Measurements from ENCODE around the gene NENF. TPM values are rescaled to one million over a fixed set of nuclear protein-coding genes. Genes with fewer than 3 reads are reported as not detected.

The NENF gene
- polyA plus RNA-seq, 1 of the 3 experiments (the other 2 are of a cell fraction), result 78.7 TPM

DNA sequence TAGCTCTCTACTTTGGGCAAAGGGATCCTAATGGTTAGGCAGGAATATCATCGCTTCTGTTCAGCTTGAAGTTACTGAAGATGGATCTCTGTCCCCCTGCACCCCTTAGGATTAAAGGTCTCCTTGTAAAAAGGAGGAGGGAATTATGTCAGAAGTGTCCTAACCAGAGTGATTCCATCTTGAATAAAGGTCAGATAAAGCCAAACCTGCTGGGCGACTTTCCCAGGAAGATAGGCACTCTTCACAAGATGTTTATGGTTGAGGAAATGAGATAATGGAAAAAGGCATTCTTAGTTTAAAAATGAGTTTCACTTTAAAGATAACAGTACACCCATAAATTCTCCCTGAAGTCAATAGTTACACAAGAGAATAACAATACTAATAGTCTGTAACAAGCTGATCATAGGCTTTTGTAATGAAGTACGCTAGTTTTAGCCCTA is 1.7 kb upstream of the NENF start:
- H3K27me3 ChIP-seq (ENCODE audit: insufficient read depth), result no peaks in the 10 kb centered on the region
- H2AFZ ChIP-seq (ENCODE audit: low read depth), result no peak overlapping the region
- H3F3A ChIP-seq (replicated peaks; ENCODE audit: insufficient read depth), result peaks cover 3% of the 10 kb centered on the region
- no peak overlapping the region for H3K9ac ChIP-seq
- 91% methylated on average over 3 of the region's 3 CpGs for WGBS (ENCODE audit: low lambda C conversion rate)
- no peak overlapping the region for H3K4me3 ChIP-seq (ENCODE audit: low read depth in 2 of 2, low read length in 1 of 2)
- no peaks in the 10 kb centered on the region for H3K9me2 ChIP-seq
- no peak overlapping the region for H3K27ac ChIP-seq (ENCODE audit: low read depth in 2 of 2, low read length in 1 of 2)
- no peak for DNase-seq
- H3K4me1 ChIP-seq (ENCODE audit: control insufficient read depth in 1 of 2, insufficient read depth in 2 of 2, low read depth in 1 of 2, low read length in 1 of 2), result peaks cover 0 to 14% of the 10 kb centered on the region in 2 experiments; a peak in 1 of 4 replicates
- H3K36me3 ChIP-seq (replicated peaks in 1 of 2; ENCODE audit: control insufficient read depth in 1 of 2, insufficient read depth in 2 of 2, low read length in 1 of 2), result no peaks in the 10 kb centered on the region
- TF ChIP-seq SIN3A (IDR thresholded peaks at IDR 0.05; ENCODE audit: borderline replicate concordance, low read depth, low read length), result no peak
- TF ChIP-seq GATA2 (CRISPR knock-in tag; IDR thresholded peaks at IDR 0.05), result no peak
- no peak for TF ChIP-seq JUND (IDR thresholded peaks at IDR 0.05)
- POLR2A ChIA-PET, result no interaction called here
- CTCF ChIA-PET, result interaction anchor here (2.0 kb wide), 1 partner anchor 25 kb away, joined by 17 read pairs; no protein-coding TSS in a partner anchor
- H3K9me3 ChIP-seq, result no peaks in the 10 kb centered on the region
- H3K4me2 ChIP-seq, result no peak overlapping the region
- no peaks in the 10 kb centered on the region for H4K20me1 ChIP-seq (ENCODE audit: insufficient read depth)
- H3K79me2 ChIP-seq (ENCODE audit: insufficient read depth), result peaks cover 14% of the 10 kb centered on the region

DNA sequence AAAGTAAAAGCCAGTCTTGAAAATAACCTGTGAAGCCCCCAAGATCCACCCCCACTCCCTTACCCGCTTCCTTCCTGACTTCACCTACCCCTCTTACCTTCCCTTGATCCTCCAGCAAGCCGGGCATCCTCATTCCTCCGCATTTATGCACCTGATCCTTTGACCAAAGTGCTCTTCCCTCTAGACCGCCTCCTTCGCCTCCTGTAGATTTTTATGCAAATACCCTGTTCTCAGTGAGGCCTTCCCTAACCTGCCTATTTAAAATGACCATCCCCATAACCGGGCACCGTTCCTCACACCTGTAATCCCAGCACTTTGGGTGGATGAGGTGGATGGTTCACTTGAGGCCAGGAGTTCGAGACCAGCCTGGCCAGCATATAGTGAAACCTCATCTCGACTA is 1.1 kb upstream of the NENF start:
- H3K4me1 ChIP-seq (ENCODE audit: control insufficient read depth in 1 of 2, insufficient read depth in 2 of 2, low read depth in 1 of 2, low read length in 1 of 2), result peaks cover 0 to 14% of the 10 kb centered on the region in 2 experiments; a peak in 1 of 4 replicates
- WGBS (ENCODE audit: low lambda C conversion rate), result 94% methylated on average over 9 of the region's 9 CpGs
- TF ChIP-seq, protein P1, sequence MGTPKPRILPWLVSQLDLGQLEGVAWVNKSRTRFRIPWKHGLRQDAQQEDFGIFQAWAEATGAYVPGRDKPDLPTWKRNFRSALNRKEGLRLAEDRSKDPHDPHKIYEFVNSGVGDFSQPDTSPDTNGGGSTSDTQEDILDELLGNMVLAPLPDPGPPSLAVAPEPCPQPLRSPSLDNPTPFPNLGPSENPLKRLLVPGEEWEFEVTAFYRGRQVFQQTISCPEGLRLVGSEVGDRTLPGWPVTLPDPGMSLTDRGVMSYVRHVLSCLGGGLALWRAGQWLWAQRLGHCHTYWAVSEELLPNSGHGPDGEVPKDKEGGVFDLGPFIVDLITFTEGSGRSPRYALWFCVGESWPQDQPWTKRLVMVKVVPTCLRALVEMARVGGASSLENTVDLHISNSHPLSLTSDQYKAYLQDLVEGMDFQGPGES (IDR thresholded peaks at IDR 0.05; ENCODE audit: low read depth, low read length), result no peak
- TF ChIP-seq TEAD4 (IDR thresholded peaks at IDR 0.05; ENCODE audit: borderline replicate concordance, insufficient read depth) (no peak), EZH2phosphoT487 (IDR thresholded peaks at IDR 0.05; ENCODE audit: borderline replicate concordance, low read depth) (no peak), TCF12 (IDR thresholded peaks at IDR 0.05) (no peak), NRF1 (IDR thresholded peaks at IDR 0.05; ENCODE audit: low read depth, low read length) (no peak), FOSL2 (IDR thresholded peaks at IDR 0.05; ENCODE audit: borderline replicate concordance, low read depth) (no peak), RAD21 (IDR thresholded peaks at IDR 0.05; ENCODE audit: low read length) (no peak)

DNA sequence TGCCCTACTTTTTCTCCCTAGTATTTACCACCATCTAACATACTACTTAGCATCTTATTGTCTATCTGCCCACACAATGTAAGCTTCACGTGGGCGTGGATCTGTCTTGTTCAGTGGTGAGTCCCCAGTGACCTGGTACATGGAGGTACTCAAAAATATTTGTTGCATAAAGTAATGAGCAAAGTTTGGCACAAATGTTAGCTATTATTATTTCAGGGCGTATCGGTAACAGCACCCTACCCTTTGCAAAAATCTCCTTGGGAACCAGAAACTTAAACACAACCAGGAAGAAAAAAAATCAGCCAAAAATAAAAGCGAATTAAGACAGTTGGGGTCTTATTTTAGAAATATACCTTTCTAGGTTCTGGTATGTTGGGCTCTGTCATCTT is 454 bp upstream of the NENF start:
- no peaks in the 10 kb centered on the region for H3K27me3 ChIP-seq (ENCODE audit: insufficient read depth)
- peak overlapping the region; percentile 51 for H3K9ac ChIP-seq
- 57% methylated on average over 5 of the region's 5 CpGs for WGBS (ENCODE audit: low lambda C conversion rate)
- peaks cover 3% of the 10 kb centered on the region for H3F3A ChIP-seq (replicated peaks; ENCODE audit: insufficient read depth)
- POLR2A ChIA-PET, result no interaction called here
- no peak for DNase-seq
- peak overlapping the region in 1 of 2 experiments; percentile 50; a peak in 2 of 4 replicates for H3K27ac ChIP-seq (ENCODE audit: low read depth in 2 of 2, low read length in 1 of 2)
- TF ChIP-seq FOXM1 (IDR thresholded peaks at IDR 0.05; ENCODE audit: low read depth) (no peak), MEF2A (IDR thresholded peaks at IDR 0.05; ENCODE audit: borderline replicate concordance, low read depth) (no peak), YY1 (IDR thresholded peaks at IDR 0.05; ENCODE audit: low read depth) (no peak), GATA2 (CRISPR knock-in tag; IDR thresholded peaks at IDR 0.05) (no peak), GABPA (IDR thresholded peaks at IDR 0.05; ENCODE audit: low read depth) (no peak), TCF12 (IDR thresholded peaks at IDR 0.05) (no peak), POLR2AphosphoS5 (IDR thresholded peaks at IDR 0.05; ENCODE audit: low read depth, low read length) (no peak)
- TF ChIP-seq, protein P2, sequence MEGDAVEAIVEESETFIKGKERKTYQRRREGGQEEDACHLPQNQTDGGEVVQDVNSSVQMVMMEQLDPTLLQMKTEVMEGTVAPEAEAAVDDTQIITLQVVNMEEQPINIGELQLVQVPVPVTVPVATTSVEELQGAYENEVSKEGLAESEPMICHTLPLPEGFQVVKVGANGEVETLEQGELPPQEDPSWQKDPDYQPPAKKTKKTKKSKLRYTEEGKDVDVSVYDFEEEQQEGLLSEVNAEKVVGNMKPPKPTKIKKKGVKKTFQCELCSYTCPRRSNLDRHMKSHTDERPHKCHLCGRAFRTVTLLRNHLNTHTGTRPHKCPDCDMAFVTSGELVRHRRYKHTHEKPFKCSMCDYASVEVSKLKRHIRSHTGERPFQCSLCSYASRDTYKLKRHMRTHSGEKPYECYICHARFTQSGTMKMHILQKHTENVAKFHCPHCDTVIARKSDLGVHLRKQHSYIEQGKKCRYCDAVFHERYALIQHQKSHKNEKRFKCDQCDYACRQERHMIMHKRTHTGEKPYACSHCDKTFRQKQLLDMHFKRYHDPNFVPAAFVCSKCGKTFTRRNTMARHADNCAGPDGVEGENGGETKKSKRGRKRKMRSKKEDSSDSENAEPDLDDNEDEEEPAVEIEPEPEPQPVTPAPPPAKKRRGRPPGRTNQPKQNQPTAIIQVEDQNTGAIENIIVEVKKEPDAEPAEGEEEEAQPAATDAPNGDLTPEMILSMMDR (IDR thresholded peaks at IDR 0.05), result no peak
- TF ChIP-seq, protein P3, sequence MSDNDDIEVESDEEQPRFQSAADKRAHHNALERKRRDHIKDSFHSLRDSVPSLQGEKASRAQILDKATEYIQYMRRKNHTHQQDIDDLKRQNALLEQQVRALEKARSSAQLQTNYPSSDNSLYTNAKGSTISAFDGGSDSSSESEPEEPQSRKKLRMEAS (IDR thresholded peaks at IDR 0.05; ENCODE audit: low read depth), result no peak
- H3K36me3 ChIP-seq (replicated peaks in 1 of 2; ENCODE audit: control insufficient read depth in 1 of 2, insufficient read depth in 2 of 2, low read length in 1 of 2), result no peaks in the 10 kb centered on the region
- H3K4me1 ChIP-seq (ENCODE audit: control insufficient read depth in 1 of 2, insufficient read depth in 2 of 2, low read depth in 1 of 2, low read length in 1 of 2), result peaks cover 0 to 14% of the 10 kb centered on the region in 2 experiments; a peak in 1 of 4 replicates
- CTCF ChIA-PET, result interaction anchor here (2.0 kb wide), 1 partner anchor 24 kb away, joined by 13 read pairs; no protein-coding TSS in a partner anchor
- H2AFZ ChIP-seq (ENCODE audit: low read depth), result peak overlapping the region; percentile 97; the same call in 1 of the 2 replicates
- H3K9me2 ChIP-seq, result no peaks in the 10 kb centered on the region
- H3K4me3 ChIP-seq (ENCODE audit: low read depth in 2 of 2, low read length in 1 of 2), result peak overlapping the region; percentile 58 to 66
- H3K79me2 ChIP-seq (ENCODE audit: insufficient read depth), result peaks cover 16% of the 10 kb centered on the region
- H3K4me2 ChIP-seq, result peak overlapping the region; percentile 70
- H4K20me1 ChIP-seq (ENCODE audit: insufficient read depth), result no peaks in the 10 kb centered on the region
- no peaks in the 10 kb centered on the region for H3K9me3 ChIP-seq

More for the DNA sequence above, 1.1 kb upstream of the NENF start:
- no peak for DNase-seq
- no peak overlapping the region for H2AFZ ChIP-seq (ENCODE audit: low read depth)
- no peaks in the 10 kb centered on the region for H3K27me3 ChIP-seq (ENCODE audit: insufficient read depth)
- no peak overlapping the region for H3K4me2 ChIP-seq
- no peaks in the 10 kb centered on the region for H3K9me3 ChIP-seq
- H3K9ac ChIP-seq, result no peak overlapping the region
- no peak overlapping the region for H3K27ac ChIP-seq (ENCODE audit: low read depth in 2 of 2, low read length in 1 of 2)
- H3K9me2 ChIP-seq, result no peaks in the 10 kb centered on the region
- no peak overlapping the region for H3K4me3 ChIP-seq (ENCODE audit: low read depth in 2 of 2, low read length in 1 of 2)
- CTCF ChIA-PET, result interaction anchor here (2.0 kb wide), 2 partner anchors 24 to 25 kb away, joined by 13 to 17 read pairs; no protein-coding TSS in a partner anchor
- peaks cover 16% of the 10 kb centered on the region for H3K79me2 ChIP-seq (ENCODE audit: insufficient read depth)
- H4K20me1 ChIP-seq (ENCODE audit: insufficient read depth), result no peaks in the 10 kb centered on the region
- no peaks in the 10 kb centered on the region for H3K36me3 ChIP-seq (replicated peaks in 1 of 2; ENCODE audit: control insufficient read depth in 1 of 2, insufficient read depth in 2 of 2, low read length in 1 of 2)
- POLR2A ChIA-PET, result no interaction called here
- peaks cover 3% of the 10 kb centered on the region for H3F3A ChIP-seq (replicated peaks; ENCODE audit: insufficient read depth)

Measured in SK-N-SH (cell line).